Measurements from ENCODE around the gene SPECC1.
A peak's percentile ranks its signal among the peaks of the same experiment; 100 is the strongest.
"Not testable (repeated sequence)": the region's sequence is repeated elsewhere in the genome, so short reads cannot be mapped to it uniquely, and the experiment has no call there.

Gene SPECC1

GRCh38 chr17:20216154-20216815 lies 207.1 kb downstream of the SPECC1 start:
- DNase-seq, result no peak

DNA sequence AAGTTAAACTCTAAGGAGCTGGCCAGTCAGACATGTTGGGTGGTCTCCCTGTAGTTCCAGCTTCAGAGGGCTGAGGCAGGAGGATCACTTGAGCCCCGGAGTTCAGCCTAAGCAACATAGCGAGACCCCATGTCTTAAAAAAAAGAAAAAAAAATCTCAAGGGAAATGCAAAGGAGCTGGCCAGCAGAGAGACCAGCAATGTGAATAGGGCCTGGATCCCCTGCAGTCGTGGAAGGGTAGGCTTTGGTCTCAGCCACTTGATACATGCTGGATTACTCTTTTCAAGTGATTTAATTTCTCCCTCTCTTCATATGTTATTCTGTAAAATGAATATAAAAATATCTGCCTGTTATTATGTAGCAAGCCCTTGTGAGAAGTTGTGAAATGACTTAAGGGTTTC lies 207.7 kb downstream of the SPECC1 start:
- DNase-seq, result no peak

GRCh38 chr17:20217677-20218076 lies 208.5 kb downstream of the SPECC1 start:
- DNase-seq, result no peak

DNA sequence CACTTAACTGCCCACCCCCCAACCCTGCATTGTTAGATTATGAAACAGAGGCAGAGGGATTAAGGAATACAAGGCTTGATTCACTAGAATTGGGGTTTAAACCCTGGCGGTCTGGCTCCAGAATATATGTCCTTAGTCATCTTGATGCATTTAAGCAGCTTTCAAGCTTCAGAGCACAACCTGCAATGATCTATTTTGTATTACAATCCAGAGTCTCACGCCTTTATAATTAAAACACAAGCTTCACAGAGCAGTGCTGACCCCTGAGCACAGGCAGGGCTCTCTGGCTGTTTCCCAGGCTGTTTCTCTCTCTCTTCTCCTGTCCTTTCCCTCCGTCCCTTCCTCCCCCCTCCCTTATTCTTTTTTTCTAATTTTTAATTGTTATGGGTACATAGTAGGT lies 209.1 kb downstream of the SPECC1 start:
- no peak for DNase-seq

- no peak for DNase-seq
Observed at GRCh38 chr17:20223808-20224328, 214.7 kb downstream of the SPECC1 start.

DNA sequence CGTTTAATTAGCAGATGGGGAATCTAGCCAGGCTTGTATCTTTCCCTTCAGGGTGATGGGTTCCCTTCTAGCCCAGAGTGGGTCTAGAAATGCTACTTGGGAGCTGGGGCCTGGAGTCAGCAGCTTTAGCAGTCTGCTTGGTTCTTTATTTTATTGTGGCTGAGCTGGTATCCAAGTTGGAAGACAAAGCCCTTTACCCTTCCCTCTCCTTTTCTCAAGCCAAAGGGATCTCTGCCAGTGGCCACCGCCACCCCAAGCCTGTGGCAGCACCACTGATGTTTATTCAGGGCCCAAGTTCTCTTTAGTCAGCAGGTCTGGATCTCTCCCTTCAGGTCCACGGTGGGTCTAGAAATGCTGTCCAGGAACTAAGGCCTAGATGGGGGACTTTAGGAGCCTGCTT lies 215.2 kb downstream of the SPECC1 start:
- no peak for DNase-seq

GRCh38 chr17:20225162-20226115 lies 216.3 kb downstream of the SPECC1 start:
- DNase-seq, result no peak

DNA sequence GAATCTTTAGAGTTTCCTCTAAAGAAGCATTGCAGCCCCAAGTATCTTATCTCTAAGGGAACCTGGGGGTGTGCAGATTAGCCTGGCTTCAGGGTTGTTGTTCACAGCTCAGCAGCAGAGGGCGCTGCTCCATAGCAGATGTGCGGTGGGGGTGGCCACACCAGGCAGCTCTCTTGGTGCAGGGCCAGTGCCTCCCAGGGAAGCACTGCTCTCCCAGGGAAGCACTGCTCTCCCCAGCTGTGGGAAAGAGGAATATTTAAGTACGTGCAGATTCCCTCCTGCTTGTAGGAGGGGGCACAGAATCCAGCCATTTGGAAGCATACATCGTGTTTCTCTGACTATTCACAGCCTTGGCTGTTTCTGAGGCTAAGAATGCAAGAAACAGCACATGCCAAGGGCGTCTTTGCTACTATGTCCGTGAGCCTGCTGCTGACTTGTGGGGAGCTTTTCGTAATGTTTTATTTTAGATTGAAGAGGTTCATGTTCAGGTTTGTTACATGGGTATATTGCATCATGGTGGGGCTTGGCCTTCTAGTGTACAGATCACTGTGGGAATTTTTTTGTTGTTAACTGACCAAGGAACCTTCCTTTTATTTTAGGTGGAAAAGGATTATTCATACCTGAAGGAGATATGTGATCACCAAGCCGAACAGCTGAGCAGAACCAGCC lies 217.8 kb downstream of the SPECC1 start:
- DNase-seq, result peak; percentile 41

- DNase-seq, result not testable (repeated sequence)
Observed at GRCh38 chr17:20227720-20228370, 218.7 kb downstream of the SPECC1 start.

- DNase-seq, result no peak
Observed at GRCh38 chr17:20228410-20228809, 219.3 kb downstream of the SPECC1 start.

DNA sequence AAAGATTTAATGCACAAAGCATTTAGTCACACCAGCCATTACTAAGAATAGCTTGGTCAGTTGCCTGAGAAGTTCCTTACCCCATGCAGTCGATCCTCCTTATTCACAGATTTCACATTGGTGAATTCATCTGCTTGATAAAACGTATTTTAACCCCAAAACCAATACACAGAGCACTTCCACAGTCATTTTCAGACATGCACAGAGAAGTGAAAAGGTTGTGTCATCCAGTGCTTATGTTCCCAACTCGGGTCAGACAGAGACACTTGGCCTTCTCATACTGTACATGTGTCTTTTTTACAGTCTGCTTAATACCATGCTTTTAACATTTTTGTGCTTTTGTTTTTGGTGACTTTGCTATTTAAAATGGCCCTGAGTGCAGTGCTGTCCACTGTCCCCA lies 219.7 kb downstream of the SPECC1 start:
- DNase-seq, result no peak

DNA sequence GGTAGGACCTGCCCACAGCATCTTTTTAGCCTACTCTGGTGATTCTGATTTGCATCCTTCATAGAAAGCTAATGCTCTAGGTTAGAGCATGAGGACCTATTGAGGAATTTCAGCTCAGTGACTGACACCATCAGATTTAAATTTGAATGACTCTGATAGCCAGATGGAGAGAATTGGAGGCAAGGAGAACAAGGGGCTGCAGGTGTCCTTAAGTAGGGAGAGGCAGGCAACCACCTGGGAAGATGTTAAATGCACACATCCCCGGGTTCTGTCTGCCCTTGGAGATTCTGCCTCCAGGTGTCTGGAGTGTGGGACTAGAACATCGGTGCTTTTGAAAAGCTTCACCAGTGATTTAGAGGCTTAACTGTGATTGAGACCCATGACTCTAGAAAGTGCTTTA lies 221.8 kb downstream of the SPECC1 start:
- DNase-seq, result no peak

DNA sequence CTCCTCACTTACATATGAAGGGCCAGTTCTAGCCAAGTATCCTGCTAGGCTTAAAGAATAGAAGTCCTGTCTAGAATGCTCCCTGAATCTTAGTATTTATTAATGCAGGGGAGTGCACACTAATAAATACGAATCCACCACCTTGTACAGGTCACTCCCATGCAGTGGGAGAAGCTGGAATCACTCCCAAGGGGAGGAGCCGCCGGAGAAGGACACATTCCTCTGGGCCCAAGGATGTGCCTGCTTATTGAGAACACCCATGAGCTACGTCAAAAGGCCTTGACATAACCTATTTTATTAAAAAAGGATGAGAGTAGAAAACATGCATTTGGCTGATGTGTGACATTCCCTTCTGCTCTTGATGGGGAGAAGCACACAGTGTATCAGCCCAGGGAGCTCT lies 223.5 kb downstream of the SPECC1 start:
- DNase-seq, result no peak

GRCh38 chr17:20234276-20234675 lies 225.1 kb downstream of the SPECC1 start:
- DNase-seq, result no peak

DNA sequence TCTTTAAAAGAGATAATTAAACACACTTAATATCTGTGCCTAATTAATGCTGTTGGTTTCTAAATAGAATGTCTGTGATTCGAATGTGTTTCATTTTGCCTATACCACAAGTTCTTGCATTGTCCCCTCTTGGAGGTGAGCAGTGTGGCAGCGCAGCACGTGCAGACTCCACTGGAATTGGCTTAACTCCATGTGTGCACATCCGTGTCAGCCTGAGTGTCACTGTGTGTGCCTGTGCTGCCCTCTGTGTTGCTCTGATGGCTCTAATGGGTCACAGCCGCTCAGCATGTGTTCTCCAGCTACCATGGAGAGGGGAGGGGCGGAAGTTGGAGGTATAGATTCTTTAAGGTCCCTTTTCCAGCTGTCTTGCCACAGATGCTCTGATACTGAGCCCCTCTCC lies 226.6 kb downstream of the SPECC1 start:
- DNase-seq, result no peak

DNA sequence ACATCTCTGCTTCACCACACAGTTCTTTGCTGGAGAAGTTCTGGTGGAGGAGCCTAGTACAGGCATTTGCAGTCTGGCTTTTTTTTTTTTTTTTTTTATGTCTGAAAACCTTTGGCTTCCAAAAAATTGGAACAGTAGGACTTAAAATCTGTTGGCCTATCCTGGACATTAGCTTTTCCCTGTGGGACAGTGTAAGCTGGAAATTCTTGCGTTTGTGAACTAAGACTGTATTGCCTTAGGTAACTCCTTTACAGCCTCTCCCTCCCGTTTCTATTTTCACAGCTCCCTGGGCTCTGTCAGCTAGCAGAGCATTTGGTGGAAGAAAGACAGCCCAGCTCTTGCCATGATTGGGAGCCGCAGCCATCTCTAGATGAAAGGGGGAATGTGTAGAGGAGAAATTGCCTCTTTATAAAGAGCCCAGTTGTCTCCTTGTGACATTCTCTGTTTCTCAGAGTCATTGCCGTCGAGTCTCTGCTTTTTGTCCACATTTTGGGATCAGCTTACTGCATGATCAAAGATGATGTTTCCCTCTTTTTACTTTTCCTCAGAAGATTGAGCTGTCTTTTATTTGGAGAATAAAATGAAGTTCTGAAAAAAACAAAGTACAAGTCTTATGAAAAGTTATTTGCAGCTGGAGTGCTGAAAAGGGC lies 227.5 kb downstream of the SPECC1 start:
- DNase-seq, result no peak

DNA sequence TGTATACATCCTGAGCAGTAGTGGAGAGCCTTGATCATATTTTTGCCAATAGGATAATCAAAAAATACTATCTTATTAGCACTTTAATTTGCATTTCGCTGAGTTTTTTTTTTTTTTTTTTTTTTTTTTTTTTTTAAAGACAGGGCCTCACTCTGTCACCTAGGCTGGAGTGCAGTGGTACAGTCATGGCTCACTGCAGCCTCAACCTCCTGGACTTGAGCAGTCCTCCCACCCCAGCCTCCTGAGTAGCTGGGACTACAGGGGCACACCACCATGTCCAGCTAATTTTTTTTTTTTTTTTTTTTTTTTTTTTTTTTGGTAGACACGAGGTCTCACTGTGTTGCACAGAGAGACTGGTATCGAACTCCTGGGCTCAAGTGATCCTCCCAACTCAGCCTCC lies 230.6 kb downstream of the SPECC1 start:
- DNase-seq, result not testable (repeated sequence)

DNA sequence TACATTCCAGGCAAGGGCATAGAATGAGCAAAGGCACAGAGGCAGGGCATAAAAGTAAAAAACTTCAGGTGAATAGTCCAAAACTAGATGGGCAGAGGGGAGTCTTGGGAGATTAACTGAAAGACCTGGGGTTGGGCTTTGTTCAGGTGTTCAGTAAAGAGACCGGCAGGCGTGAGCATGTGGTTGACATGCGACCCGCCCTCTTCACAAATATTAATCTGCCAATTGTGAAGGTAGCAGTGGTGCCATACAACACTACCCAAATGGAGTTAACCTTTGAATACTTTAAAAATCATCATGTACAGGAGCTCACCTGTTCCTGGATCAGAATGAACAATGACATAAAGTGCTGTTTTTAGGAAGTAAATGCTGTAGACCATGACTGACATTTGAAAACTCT lies 232.7 kb downstream of the SPECC1 start:
- DNase-seq, result no peak

DNA sequence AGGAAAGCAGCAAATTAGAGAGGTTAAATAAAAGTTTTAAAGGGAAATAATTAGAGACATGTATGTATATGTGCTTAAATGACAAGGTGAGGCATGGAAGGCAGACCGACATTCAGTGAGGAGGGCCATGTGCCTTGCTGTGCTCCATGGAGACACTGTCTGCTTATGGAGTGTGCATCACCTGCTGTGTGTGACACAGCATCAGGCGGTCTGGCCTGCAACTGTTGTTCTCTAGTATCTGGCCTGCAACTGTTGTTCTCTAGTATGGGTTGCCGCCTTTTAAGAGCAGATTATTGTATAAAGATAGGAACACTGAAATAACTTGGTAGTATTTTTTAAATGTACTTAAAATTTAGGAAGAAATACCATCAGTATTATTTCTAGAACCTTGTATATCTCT lies 233.1 kb downstream of the SPECC1 start:
- no peak for DNase-seq

- DNase-seq, result no peak
Observed at GRCh38 chr17:20243524-20243923, 234.4 kb downstream of the SPECC1 start.

GRCh38 chr17:20244671-20245070 lies 235.5 kb downstream of the SPECC1 start:
- no peak for DNase-seq

- no peak for DNase-seq
Observed at GRCh38 chr17:20246692-20247091, 237.5 kb downstream of the SPECC1 start.

Data from NCI-H1092 (cell line).